IPS-NIHi11 (cell line): Measurements from ENCODE around the gene PAQR4.

Experiments used
- DNase-seq: peaks from one replicate; pipeline ENCODE4 v3.0.0; 2012; ENCODE audit warnings: mixed read lengths, low spot score

The PAQR4 gene

DNA sequence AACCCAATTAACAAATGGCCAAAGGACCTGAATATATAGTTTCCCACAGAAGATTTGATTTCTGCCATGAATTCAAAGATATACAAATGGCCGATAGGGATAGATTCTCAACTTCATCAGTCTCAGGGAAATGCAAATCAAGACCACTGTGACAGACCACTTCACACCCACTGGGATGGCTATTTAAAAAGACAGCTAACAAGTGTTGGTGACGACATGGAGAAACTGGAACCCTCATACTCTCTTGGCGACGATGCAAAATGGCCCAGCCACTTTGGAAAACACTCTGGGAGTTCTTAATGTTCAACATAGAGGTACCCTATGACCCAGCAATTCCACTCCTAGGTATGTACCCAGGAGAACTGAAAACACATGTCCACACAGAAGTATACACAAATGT lies 22.5 kb upstream of the PAQR4 start:
- DNase-seq = no peak

DNA sequence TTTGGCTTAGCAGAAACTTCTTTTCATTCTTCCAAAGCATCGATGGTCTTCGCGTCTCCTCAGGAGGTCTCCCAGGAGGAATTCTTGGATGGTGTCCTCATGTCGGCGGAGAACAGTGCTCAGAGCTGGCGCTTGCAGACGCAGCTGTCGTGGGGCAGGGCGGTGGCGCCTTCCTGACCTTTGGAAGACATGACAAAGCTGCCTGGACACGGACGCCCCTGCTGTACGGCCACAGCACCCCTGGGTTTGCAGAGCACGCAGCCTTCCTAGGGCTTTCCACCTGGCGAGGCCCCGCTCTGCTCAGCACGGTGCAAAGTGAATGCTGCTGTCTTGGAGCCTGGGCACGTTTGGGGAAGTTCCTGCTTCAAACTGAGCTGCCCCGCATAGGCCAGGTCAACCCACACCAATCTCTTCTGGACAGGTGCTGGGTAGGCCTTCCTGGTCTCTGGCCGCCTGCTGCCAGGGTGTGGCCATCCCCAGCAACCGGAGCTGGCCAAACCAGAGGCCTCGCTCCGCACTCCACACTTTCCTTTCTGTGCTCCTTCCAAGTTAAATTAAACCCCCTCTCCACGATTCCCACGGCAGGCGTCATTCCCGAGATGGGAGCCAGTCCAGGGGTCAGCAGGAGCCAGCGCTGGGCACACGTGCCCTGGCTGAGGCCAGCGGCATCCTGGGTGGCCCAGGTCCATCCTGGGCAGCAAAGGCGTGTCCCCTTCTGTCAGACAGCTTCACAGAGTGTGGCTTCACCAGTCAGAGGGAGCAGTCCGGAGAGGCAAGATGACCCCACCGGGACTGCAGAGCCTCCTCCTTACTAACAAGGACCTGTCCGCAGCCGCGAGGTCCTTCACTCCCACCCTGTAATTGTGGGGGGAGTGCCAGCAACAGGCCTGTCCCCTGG lies 20.1 kb upstream of the PAQR4 start:
- no peak for DNase-seq

DNA sequence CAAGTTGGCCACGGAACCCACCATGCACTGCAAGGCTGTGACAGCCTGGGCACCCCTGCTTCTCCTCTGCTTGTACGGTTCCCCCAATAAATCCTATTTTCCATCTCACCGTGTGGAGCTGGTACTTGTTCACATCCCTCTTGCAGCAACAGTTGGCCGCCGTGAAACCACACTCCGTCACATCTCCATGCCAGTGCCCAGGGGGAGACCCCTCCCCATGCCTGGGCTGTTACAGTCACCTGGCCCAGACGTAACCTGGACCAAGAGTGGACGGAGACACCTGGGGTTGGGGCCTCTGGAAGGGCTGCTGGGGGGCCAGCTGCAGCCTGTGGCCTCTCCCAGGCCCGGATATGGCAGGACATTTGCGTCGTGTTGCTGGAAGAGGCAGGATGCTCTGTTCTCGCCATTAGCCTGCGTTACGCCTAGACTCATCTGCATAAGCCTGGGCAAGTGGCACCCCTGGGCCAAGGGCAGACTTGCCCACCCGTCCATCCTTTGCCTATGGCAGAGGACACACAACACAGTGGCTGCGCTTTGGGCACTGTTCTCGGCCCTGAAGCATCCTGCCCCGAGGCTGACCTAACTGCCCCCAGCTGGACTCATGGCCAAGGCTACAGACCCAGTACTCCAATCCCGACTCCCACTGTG lies 19.3 kb upstream of the PAQR4 start:
- DNase-seq = no peak

DNA sequence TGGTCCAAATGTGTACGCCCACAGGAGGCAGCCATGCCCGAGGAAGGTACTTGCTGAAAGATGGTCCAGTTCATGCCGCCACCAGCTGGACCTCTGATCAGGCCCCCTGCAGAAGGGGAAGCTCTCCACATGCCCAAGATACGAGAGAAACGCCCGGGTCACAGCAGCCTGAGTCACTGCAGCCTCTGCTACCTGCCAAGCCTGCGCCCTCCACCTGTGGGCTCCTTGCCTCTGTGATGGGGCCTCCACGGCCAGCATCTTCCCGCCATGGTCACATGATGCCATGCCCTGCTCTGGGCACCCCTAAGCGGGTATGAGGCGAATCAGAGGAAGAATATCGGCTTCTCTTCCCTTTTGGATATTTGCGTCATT lies 18.8 kb upstream of the PAQR4 start:
- no peak for DNase-seq

DNA sequence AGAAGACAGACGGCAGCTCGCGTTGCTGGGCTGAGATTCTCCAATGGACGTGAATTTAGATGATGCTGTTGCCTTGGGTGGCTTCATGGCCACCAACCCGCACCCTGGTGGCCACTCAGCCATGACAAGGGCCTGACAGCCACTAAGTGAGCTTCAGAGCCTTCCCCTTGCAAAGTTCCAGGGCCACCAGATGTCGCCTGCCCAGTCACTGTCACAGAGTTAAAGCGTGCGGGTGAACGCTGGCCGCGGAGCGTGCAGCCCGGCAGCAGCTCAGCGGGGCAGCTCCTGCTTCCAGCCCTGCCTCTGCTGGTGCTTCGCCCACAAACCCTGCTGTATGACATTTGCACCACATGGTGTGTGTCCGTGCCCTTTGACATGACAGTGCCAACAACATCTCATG lies 18.4 kb upstream of the PAQR4 start:
- no peak for DNase-seq

DNA sequence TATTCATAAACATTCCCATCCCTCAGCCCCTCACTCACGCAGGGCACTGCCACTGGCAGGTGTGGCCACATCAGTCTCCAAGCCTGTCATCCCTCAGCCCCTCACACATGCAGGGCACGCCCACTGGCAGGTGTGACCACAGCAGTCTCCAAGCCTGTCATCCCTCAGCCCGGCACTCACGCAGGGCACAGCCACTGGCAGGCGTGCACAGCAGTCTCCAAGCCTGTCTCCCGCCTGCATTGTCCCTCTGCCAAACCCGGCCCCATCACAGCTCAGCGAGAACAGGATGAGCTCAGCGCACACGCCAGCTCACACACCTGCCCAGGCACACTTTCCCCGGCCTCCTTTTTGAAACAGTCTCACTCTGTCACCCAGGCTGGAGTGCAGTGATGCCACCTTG lies 16.5 kb upstream of the PAQR4 start:
- no peak for DNase-seq

DNA sequence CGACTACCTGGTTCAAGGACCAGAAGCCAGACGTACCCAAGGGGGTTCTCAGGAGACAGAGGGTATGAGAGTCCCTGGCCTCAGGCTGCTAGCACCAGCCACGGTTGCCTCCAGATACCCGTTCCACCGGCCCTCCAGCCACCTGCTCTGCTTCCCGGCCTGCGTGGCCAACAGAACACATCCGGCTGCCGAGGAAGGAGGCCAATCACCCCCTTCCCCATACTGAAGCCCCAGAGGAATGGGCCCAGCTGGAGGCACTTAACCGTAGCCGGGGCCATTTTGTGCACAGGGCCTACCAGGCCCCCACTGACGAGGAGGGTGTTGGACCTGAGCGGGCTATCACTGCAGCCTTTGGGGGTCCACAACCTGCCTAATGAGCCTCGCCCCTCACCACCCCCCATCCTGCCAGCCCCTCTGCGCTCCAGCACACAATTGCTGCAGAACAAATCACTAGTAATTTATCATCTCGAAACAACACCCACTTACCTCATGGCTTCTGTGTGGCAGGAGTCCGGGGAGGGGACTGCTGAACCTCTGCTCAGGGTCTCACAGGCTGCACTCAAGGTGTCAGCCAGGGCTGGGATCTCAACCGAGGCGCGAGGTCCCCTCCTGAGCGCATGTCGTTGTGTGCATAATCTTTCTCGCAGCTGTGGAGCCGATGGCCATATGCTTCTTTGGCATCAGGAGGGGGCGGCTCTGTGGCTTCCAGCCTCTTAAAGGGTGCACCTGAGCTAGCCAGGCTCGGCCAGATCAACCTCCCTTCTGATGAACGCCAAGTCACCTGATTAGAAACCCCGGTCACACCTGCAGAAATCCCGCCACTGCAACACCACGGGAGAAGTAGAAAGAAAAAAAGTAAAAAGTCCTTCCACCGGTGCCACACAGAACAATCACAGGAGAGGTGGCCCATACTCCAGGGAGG lies 15.2 kb upstream of the PAQR4 start:
- DNase-seq = no peak

DNA sequence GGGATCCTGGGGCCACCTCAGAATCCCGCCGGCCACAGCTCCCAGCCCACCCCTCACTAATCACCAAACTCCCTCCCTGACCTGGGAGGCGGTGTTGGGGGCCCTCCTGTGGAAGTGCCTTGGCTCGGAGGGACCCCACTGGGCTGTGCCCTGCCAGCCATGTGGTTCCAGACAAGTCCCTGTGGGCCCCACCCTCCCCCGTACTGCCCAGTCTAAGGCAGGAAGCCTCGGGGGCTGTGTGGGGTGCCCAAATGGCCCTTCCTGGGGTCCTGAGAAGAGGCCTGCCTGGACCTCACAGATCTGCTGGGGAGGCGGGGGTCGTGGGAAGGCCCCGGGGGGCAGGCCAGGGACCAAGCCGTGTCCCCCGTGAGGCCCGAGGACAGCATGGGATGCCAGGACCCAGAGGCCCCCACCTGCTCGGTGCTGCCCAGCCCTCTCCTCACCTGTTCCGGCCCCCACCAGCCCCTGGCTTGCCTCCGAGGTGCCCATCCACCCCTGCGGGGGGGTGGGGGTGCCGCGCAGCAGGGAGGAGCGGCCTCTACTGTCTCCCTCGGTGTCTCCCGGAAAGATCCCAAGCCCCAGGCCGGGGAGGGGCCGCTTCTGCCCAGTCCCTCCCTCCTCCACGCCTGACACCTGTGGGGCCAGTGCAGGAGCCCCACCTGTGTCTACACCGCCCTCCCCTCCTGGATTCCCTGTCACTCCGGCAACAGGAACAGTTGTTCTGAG lies 14.3 kb upstream of the PAQR4 start:
- no peak for DNase-seq

DNA sequence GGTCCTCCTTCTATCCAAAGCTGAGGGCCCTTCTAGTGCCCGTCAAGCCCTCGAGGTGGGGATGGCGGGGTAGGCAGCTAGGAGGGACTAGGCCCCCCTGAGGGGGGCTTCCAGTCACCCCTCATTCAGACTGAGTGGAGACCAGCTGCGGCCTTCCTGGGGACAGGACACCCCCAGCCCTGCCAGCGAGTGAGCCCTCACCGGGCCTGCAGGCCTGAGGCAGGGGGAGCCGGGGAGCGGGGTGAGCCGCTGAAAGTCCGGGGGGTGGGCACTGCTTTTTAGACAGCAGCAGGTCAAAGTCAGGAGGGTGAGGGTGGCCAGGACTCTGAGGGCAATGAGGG lies 13.7 kb upstream of the PAQR4 start:
- DNase-seq = no peak

DNA sequence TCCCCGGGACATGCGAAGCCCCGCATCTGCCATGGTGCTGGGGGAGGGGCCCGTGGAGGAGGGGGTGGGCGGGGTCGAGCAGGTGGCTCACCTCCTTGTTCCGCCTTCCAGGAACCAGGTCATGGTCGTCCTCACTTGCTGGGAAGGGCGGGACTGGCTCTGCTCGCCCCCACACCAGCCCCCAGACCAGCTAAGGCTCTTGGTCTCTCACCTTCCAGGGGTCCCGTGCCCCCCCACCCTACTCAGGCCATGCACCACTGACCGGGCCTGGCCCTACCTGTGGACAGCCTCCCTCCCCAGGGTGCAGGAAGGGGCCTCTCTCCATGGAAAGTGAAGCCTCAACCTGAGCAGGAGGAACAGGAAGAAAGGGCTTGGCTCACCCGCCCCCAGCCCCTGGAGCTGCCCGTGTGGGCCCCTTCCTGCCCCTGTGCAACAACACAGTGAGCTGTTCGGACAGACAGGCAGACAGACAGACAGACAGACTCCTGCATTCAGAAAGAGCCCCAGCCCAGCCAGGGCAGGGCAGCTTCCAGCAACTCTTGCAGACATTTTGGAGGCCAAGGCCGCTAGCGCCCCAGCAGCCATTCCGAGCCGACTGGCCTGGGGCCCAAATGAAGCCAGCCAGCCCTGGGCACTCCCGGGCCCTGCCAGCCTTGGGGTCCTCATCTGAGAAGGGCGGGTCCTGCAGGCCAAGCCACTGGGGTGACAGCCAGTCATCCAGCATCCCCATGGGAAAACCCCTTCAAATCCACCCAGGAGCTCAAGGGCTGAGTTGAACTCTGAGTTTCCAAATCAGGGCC lies 13.2 kb upstream of the PAQR4 start:
- peak; percentile 58 for DNase-seq

DNA sequence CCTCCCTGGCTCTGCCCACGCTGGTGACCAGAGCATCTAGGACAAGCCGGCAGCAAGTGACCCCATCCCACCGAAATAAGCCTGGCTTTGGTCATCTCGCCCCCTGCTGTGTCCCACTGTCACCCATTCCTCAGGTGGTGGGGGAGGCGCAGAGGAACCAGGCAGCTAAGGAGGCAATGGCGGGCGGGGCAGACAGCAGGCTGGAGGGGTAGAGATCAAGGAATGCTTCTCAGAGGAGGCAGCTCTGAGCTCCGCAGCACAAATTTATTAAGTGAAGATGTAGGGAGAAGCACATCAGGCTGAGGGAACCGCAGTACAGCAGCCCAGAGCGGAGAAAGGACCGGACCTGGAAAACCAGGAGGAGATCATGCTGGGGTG lies 12.6 kb upstream of the PAQR4 start:
- DNase-seq = no peak

DNA sequence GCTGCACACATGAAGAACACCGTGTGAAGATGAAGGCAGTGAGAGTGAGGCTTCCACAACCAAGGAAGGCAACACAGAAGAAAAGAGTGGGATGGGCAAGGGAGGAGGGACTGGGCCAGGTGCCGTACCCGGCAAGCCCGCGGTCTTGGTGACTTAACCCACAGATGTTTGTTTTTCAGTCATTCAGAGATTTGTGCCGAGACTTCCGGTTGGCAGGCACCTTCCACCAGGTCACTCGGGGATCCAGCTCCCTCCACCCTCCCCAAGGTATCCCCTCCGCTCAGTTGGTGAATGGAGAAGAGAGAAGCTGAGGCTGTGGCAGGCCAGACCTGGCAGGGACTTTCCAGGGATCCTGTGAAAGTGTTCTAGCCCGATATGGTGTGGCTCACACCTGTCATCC lies 9.9 kb upstream of the PAQR4 start:
- DNase-seq = no peak

DNA sequence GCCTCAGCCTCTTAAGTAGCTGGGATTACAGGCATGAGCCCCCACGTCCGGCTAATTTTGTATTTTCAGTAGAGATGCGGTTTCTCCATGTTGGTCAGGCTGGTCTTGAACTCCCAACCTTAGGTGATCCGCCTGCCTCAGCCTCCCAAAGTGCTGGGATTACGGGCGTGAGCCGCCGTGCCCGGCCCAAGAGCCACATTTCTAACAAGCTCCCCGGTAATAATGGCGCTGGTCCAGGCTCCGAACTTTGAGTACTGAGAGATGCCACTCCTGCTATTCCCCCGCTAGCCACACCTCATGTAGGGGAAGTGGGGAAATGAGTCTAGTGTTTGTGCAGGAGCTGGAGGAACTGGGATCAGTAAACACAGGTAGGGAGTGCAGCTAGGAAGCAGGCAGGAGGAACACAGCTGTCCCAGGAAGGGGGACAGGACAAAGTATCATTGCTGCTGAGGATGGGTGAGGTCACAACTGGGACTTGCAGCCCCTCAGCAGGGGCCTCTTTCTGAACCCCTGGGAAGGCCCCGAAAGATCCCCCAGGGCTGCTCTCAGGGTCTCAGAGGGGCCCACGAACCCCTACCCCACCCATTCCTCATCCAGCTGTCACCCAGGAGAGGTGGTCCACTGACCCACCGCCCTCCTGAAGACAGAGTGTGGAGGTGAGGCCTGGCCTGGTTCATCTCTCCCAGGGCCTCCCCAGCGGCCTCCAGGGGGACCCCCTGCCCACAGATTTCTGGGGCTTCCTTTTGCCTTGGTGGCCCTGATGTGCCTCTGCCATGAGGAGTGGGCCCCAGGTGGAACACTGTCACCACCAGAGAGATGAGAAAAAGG lies 8.8 kb upstream of the PAQR4 start:
- DNase-seq = no peak

DNA sequence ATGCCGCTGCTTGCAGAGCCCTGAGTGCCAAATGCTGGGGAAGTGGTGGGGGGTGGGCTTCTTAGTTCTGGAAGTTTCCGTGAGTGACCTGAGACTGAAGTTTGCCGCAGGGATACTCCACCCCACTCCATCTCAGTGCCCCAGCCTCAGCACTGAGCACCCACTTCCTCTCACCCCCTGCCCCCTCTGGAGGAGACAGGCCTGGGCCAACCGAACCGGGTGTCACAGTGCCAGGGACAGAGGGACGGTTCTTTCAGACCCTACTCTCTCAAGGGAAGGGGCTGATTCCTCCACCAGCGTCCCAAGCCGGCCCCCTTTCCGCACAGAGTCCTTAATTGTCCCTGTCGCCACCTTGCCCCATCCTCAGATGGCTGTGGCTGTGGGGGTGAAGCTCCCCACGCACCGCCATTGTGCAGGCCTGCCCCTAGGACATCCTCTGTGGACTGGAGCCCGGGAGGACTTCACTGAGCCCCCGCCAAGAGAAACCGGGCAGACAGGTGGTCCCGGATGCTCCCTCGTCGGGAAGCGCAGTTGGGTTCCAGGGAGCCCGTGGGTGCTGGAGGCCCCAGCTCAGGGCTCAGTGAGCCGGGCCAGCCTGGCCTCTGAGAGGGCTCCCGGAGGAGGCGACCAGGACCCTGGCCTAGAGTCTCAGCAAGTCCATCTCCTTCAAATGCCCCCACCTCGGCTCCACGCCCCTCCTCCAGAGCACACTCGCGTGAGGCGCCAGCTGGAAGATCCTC lies 6.6 kb upstream of the PAQR4 start:
- no peak for DNase-seq

DNA sequence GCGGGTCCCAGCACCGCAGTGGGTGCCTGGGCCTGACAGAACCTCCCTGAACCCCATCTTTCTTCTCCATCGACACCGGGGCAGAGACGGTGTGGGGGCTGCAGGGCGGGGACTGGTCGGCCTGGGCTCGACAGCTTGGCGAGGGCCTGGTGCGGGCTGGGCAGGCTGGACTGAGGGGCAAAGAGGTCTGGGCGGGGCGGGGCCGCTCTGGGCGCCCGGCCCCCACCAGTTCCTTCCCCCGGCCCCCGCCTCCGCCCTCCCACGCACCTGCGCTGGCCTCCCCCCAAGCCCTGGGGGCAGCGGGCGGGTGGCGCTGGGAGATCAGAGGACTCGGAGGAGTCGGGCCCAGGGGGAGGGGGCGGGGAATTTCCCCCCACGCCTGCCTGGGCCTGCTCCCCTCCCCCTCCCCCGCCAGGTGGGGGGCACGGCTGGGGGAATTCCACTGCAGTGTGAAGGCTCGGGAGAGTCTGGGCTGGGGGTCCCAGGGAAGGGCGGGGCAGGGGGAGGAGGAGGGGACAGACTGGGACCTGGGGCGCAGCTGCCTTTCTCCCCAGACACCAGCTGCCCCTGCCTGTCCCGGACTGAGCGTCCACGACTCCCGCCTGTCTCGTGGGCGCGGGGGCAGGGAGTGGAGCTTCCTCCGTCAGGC lies 6.0 kb upstream of the PAQR4 start:
- no peak for DNase-seq

DNA sequence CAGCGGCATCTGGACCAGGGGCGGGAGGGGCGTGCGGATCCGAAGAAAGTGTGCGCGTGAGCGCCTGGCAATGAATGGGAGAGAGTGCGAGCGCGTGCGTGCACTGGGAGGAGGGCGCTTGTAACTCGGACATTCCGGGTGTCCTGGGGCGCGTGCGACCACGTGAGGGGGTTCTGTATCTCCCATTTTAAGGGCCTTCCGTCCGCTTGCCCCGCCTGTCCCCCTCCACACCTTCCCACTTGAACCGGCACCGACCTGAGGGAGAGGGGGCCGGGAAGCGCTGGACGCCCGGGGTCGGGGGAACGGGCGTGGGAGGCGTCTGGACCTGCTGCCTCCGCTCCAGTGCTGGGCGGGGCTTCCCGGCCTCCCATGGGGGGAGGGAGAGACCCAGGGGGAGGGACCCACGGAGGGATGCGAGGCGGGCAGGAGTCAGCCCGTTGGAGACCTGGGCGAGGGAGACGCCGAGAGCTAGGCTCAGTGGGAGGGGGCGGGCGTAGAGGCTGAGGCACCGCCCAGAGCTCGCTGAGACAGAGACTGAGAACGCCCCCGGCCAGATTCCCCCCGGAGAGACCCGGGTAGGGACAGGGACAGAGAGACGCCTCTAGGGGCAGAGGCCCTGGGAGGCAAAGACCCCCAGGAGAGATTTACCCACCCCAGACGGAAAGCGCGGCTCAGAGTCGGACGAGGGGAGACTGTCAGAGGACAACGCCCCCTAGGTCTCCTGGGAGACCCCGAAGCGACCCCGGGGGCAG lies 5.2 kb upstream of the PAQR4 start, which contains the start of gene KREMEN2:
TSS of gene KREMEN2 (plus strand) at position 553 of the 752 bp plus-strand sequence. CDS start 246 bp downstream, outside the sequence.
- peak; percentile 53 for DNase-seq

DNA sequence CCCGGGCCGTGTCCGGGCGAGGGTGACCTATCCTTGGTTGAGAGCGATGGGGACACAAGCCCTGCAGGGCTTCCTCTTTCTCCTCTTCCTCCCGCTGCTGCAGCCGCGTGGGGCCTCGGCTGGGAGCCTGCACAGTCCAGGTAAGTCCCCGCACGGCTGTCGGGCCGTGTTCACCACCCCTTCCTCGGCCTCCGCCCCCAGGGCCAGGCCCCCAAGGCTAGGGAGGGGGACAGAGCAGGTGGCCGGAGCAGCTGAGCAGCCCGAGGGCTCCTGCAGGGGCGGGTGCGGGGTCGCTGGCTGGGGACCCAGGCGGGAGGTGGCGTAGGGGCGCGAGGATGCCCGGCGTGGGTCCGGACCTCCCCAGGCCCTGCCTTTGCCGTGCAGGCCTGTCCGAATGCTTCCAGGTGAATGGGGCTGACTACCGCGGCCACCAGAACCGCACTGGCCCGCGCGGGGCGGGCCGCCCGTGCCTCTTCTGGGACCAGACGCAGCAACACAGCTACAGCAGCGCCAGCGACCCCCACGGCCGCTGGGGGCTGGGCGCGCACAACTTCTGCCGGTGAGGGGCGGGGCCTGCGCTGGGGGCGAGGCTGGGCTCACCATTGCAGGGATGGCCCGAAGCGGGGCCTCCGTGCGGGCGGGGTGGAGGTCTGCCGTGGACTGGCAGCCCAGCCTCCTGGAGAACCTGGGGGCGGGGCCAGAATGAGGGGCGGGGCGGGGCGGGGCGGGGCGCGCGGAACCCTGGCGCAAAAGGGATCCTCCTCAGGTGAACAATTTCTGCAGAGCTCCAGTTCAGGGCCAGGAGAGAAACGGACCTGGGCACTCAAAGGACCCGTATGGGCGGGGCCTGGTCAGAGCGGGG lies 4.4 kb upstream of the PAQR4 start:
- peak; percentile 93 for DNase-seq
